ENCODE measurements around the gene ZNF22. TPM values are rescaled to one million over a fixed set of nuclear protein-coding genes. Genes with fewer than 3 reads are reported as not detected.

ZNF22 gene
- total RNA-seq, 1 donor from 2014 or later: 34.2 TPM

DNA sequence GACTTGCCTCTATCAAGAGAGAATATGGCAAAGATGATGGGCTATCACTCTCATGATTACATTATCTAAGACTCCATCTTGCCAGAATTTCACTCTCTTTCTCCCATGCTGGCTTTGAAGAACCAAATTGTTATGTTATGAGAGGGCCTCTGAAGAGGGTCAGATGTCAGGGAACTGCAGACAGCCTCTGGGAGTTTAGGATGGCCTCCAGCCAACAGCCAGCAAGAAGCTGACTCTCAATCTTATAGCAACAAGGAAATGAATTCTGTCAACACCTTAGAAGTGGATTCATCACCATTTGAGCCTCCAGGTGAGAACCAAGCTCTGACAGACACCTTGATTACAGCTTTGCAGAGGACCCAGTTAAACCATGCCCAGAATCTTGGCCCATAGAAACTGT, 33.6 kb downstream of the ZNF22 start:
- intact Hi-C loops (cut with micrococcal nuclease): no loop called here
- ChIA-PET CTCF (no interaction called here), POLR2A (no interaction called here)
- H3K4me1 Mint-ChIP-seq: no peaks in the 10 kb centered on the region
- H3K4me3 Mint-ChIP-seq: no peak overlapping the region
- no peak overlapping the region for H3K27ac Mint-ChIP-seq
- DNase-seq (no peak), ATAC-seq (ENCODE audit: low read depth) (no peak)
- H3K36me3 Mint-ChIP-seq (ENCODE audit: low read depth): peaks cover 7% of the 10 kb centered on the region
- H3K27me3 Mint-ChIP-seq: peaks cover 9% of the 10 kb centered on the region
- peaks cover 24% of the 10 kb centered on the region for H3K9me3 Mint-ChIP-seq
- TF ChIP-seq, protein P1, sequence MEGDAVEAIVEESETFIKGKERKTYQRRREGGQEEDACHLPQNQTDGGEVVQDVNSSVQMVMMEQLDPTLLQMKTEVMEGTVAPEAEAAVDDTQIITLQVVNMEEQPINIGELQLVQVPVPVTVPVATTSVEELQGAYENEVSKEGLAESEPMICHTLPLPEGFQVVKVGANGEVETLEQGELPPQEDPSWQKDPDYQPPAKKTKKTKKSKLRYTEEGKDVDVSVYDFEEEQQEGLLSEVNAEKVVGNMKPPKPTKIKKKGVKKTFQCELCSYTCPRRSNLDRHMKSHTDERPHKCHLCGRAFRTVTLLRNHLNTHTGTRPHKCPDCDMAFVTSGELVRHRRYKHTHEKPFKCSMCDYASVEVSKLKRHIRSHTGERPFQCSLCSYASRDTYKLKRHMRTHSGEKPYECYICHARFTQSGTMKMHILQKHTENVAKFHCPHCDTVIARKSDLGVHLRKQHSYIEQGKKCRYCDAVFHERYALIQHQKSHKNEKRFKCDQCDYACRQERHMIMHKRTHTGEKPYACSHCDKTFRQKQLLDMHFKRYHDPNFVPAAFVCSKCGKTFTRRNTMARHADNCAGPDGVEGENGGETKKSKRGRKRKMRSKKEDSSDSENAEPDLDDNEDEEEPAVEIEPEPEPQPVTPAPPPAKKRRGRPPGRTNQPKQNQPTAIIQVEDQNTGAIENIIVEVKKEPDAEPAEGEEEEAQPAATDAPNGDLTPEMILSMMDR (IDR thresholded peaks at IDR 0.05): no peak

DNA sequence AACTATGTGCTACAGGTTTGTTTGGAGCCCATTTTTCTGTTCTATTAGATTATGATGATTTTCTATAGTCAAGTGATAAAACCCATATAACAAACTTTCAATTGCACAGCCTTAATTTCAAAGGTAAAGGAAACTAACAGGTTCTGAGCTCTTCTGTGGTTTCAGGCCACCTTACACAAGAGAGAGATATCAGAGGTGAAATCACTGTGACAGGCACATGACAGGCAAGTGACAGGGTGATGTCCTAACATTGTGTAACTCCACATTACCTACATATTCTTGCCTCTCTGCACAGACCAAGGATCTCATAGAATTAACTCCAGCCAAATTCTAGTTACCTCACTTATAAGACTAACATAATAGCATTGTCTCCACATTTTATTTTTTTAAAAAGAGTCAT, 35.0 kb downstream of the ZNF22 start:
- TF ChIP-seq, protein P1 (IDR thresholded peaks at IDR 0.05): no peak
- no peak overlapping the region for H3K4me3 Mint-ChIP-seq
- H3K4me1 Mint-ChIP-seq: no peaks in the 10 kb centered on the region
- intact Hi-C loops (cut with micrococcal nuclease): no loop called here
- peaks cover 4% of the 10 kb centered on the region for H3K36me3 Mint-ChIP-seq (ENCODE audit: low read depth)
- peaks cover 15% of the 10 kb centered on the region for H3K9me3 Mint-ChIP-seq
- POLR2A ChIA-PET: no interaction called here
- no peak overlapping the region for H3K27ac Mint-ChIP-seq
- ATAC-seq (ENCODE audit: low read depth) (no peak), DNase-seq (no peak)
- CTCF ChIA-PET: no interaction called here
- peaks cover 11% of the 10 kb centered on the region for H3K27me3 Mint-ChIP-seq

DNA sequence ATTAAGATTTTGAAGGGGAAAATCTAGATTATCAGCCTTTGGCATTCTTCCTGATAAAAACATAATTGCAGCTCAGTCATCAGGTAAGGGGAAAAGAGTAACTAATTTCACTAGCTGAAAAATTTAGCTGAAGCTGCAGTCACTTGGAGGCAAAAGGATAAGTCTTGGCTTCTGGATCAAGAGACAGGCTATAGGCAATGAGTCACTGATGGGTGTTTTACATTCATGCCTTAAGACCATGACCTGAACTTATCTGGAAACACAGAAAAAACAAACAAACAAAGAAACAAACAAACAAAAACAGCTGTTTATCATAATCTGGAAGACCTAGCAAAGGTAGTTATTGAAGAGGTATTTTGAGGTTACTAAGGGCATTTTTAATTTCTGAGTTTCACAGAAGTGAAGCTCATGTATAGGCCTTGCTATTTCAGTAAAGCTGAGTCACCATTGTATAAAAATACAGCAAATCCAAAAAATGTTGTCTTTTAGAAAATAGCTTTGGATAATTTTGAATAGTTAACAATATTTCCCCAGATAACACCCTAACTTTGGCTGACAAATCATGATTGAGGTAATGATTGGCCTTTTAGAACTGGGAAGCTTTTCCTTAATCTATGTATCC, 40.3 kb downstream of the ZNF22 start:
- ChIA-PET CTCF (no interaction called here), POLR2A (no interaction called here)
- no peak for DNase-seq
- intact Hi-C loops (cut with micrococcal nuclease): no loop called here
- no peak overlapping the region for H3K27ac Mint-ChIP-seq
- TF ChIP-seq, protein P1 (IDR thresholded peaks at IDR 0.05): no peak
- no peak for ATAC-seq (ENCODE audit: low read depth)
- H3K36me3 Mint-ChIP-seq (ENCODE audit: low read depth): no peaks in the 10 kb centered on the region
- no peaks in the 10 kb centered on the region for H3K4me1 Mint-ChIP-seq
- H3K27me3 Mint-ChIP-seq: peaks cover 10% of the 10 kb centered on the region
- H3K9me3 Mint-ChIP-seq: peaks cover 2% of the 10 kb centered on the region
- no peak overlapping the region for H3K4me3 Mint-ChIP-seq

DNA sequence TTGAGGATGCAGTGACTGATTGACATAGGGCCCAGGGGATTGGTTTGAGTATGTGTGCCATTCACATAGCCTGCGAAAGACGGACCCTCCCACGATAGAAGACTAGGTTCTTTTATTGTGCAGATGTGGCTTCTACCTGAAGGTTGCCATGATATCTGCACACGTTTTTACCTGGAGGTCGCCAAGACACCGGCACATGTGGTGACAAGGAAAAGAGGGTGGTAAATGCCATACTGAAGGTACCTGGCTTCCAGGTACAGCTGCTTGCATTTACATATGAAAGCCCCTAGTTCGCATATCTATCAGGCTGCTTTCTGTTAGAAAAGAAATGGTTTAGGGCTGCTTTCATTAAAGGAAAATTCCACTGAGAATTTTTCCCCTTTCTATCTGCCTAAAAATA, 43.6 kb downstream of the ZNF22 start:
- Mint-ChIP-seq H3K27me3 (peaks cover 5% of the 10 kb centered on the region), H3K4me3 (no peak overlapping the region), H3K36me3 (ENCODE audit: low read depth) (no peaks in the 10 kb centered on the region), H3K4me1 (no peaks in the 10 kb centered on the region), H3K27ac (no peak overlapping the region), H3K9me3 (peaks cover 4% of the 10 kb centered on the region)
- CTCF ChIA-PET: no interaction called here
- DNase-seq (no peak), ATAC-seq (ENCODE audit: low read depth) (no peak)
- TF ChIP-seq, protein P1 (IDR thresholded peaks at IDR 0.05): no peak
- POLR2A ChIA-PET: no interaction called here
- intact Hi-C loops (cut with micrococcal nuclease): no loop called here

DNA sequence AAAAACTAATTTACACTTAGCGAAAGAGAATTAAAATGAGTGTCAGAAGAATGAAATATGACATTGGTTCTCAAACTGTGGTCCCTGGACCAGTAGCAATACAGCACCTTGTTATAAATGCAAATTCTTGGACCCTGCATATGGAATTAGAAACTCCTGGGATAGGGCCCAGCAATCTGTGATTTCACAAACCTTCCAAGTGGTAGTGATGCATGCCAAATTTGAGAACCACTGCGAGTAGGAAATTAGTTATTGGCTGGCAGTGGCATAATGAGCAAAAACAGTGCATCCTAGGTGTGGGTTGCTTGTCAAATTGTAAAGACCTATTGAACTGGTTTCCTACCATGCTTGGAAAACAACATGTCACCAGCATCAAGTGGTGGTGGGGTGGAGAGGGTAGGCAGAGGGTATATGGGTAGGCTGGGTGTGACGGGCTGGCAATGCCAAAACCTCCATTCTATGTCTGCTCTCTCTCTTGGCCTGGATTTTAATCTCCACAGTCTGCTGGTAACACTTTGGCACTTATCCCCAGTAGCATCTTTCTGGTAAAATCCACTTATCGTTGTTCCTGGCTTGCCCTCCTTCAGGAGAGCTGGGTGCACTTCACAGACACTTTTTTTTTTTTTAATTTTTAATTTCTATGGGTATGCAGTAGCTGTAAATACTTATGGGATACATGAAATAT, 50.0 kb downstream of the ZNF22 start:
- Mint-ChIP-seq H3K4me1 (no peaks in the 10 kb centered on the region), H3K27ac (no peak overlapping the region), H3K27me3 (peaks cover 11% of the 10 kb centered on the region), H3K9me3 (peaks cover 8% of the 10 kb centered on the region), H3K36me3 (ENCODE audit: low read depth) (no peaks in the 10 kb centered on the region), H3K4me3 (no peak overlapping the region)
- intact Hi-C loops (cut with micrococcal nuclease): no loop called here
- TF ChIP-seq, protein P1 (IDR thresholded peaks at IDR 0.05): no peak
- ChIA-PET CTCF (no interaction called here), POLR2A (no interaction called here)
- ATAC-seq (ENCODE audit: low read depth) (no peak), DNase-seq (no peak)

All from activated B cell treated with CpG ODN at 0.5 μM for 24 hours (primary cell).